HG03571 (cell line): ENCODE results near the gene GJD4.

Source experiments
- ATAC-seq: cut with Tn5 transposase; IDR thresholded peaks from one replicate; pipeline ENCODE4 v1.9.1; 2021; ENCODE audit not compliant: unreplicated experiment

Gene GJD4

GRCh38 chr10:35578618-35578956, 26.6 kb upstream of the GJD4 start:
- no peak for ATAC-seq

- no peak for ATAC-seq
Observed at GRCh38 chr10:35579116-35579515, 26.0 kb upstream of the GJD4 start.

- ATAC-seq, result no peak
Observed at GRCh38 chr10:35579726-35580422, 25.3 kb upstream of the GJD4 start.

GRCh38 chr10:35580423-35580770, 24.7 kb upstream of the GJD4 start:
- ATAC-seq, result no peak

- ATAC-seq, result no peak
Observed at GRCh38 chr10:35581655-35582054, 23.5 kb upstream of the GJD4 start.

DNA sequence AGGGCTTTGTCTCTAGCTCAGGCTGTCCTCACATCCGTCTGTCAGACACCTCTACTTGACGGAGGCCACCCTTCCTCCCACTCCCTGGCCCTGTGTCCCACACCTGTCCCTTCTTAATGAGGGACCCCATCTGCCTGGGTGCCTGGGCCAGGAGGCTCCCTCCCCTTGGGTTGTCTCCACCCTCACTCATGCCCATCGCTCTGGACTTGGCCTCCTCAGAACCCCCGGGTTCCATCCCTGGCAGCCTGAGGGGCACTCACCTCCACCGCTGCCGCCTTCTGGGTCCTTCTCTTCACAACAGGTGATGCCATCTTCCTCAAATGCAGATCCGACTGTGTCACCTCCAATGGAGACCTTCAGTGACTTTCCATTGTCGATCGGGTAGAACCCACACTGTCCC, 20.2 kb upstream of the GJD4 start:
- ATAC-seq, result no peak

DNA sequence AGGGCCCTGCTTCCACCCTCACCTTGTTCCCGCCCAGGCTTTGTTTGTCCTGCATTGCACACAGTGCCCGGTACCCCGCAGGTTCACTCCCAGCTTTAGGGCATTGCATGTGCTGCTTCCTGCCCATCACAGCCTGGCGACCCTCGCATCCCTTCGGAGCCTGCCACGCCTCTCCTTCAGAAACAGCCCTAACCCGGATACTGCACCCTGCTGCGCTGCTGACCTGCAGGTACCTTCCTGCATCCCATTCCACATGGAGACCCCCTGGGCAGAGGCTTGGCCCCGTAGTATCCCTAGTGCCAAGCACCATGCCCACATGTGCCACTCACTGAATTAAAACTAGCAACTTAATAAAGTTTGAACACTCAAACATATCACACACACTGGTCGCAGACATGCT, 19.8 kb upstream of the GJD4 start:
- no peak for ATAC-seq

- no peak for ATAC-seq
Observed at GRCh38 chr10:35585903-35586535, 19.1 kb upstream of the GJD4 start.

GRCh38 chr10:35588836-35589235, 16.3 kb upstream of the GJD4 start:
- no peak for ATAC-seq

- no peak for ATAC-seq
Observed at GRCh38 chr10:35592441-35592840, 12.7 kb upstream of the GJD4 start.

DNA sequence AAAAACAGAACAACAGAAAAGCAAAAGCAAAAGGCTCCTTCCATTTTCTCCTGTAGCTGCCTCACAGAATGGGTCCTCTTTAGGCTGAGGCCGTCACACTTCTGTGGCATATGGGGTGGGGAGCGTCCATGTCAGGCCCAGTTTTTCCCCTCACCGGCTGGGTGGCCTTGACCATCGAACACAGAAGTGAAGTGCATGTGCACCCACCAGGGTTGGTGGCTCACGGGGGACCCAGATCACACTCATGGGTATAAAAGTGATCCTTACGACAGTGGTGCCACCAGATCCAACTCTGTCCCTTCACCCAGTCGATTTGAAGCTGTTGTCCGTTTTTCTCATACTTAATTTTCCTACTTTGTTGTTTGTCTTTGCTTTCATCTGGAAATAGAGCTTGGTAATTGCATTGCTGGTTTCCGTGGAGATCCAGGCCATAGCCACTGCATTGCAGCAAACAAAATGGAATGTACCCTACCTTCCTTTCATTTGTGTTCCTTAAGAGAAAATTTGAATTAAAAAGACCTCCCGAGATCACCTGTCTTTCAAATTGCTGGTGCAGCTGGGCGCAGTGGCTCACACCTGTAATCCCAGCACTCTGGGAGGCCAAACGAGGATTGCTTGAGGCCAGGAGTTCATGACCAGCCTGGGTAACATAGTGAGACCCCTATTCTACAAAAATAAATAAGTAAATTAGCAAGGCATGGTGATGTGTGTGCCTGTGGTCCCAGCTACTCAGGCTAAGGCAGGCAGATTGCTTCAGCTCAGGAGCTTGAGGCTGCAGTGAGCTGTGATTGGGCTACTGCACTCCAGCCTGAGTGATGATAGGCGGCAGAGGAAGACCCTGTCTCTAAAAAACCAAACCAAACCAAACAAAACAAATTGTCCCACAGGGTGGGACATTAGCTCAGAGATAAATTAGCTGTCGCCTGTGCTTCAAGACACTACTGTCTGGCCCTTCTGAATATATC, 10.7 kb upstream of the GJD4 start:
- no peak for ATAC-seq

GRCh38 chr10:35595106-35595505, 10.0 kb upstream of the GJD4 start:
- no peak for ATAC-seq

DNA sequence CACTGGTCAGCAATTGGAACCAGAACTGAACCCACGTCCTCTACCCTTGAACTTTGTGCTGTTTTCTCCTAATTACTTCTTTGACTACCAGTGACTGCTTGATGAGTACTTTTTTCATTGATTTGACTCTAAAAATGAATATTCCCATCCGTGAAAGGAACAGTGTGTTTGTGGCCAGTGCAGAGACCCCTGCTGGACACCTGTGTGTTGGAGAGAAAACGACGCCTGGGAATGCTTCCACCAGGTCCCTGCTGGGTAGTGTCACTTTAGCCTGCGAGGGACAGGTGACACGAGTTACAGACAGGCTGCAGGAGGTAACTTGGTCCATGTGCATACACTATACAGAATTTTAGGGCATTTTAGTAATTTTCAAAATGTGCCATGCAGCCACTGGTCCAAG, 6.8 kb upstream of the GJD4 start:
- ATAC-seq, result no peak

DNA sequence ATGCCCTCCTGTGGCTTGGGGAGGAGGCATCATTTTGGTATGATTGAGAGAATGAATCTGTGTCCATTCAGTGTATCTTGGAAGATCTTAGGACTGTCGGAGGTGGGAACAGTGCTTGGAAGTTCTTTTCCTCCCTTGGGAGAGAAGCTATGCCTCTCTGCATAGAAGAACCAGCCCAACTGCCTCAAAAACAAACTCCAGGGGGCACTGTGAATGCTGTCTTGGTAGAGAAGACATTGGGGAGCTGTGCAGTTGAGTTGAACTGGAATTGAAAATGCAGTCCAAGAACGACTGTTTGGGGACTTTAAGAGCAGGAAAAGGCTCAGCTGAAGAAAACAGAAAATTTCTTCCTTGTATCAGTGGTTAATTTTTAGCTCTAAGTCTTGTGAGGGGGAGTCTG, 4.9 kb upstream of the GJD4 start:
- no peak for ATAC-seq

GRCh38 chr10:35606430-35606829, 1.3 kb downstream of the GJD4 start:
- no peak for ATAC-seq

DNA sequence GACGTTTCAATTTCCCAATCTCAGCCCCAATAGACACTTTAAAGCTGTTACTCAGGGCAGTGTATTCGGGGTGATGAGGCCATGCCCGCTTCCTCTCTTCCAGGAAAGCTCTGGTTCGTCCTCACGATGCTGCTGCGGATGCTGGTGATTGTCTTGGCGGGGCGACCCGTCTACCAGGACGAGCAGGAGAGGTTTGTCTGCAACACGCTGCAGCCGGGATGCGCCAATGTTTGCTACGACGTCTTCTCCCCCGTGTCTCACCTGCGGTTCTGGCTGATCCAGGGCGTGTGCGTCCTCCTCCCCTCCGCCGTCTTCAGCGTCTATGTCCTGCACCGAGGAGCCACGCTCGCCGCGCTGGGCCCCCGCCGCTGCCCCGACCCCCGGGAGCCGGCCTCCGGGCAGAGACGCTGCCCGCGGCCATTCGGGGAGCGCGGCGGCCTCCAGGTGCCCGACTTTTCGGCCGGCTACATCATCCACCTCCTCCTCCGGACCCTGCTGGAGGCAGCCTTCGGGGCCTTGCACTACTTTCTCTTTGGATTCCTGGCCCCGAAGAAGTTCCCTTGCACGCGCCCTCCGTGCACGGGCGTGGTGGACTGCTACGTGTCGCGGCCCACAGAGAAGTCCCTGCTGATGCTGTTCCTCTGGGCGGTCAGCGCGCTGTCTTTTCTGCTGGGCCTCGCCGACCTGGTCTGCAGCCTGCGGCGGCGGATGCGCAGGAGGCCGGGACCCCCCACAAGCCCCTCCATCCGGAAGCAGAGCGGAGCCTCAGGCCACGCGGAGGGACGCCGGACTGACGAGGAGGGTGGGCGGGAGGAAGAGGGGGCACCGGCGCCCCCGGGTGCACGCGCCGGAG, 2.6 kb downstream of the GJD4 start:
- no peak for ATAC-seq

DNA sequence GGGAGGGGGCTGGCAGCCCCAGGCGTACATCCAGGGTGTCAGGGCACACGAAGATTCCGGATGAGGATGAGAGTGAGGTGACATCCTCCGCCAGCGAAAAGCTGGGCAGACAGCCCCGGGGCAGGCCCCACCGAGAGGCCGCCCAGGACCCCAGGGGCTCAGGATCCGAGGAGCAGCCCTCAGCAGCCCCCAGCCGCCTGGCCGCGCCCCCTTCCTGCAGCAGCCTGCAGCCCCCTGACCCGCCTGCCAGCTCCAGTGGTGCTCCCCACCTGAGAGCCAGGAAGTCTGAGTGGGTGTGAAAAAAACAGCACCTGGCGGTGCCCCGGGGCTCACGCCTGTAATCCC, 3.2 kb downstream of the GJD4 start:
- ATAC-seq, result no peak

DNA sequence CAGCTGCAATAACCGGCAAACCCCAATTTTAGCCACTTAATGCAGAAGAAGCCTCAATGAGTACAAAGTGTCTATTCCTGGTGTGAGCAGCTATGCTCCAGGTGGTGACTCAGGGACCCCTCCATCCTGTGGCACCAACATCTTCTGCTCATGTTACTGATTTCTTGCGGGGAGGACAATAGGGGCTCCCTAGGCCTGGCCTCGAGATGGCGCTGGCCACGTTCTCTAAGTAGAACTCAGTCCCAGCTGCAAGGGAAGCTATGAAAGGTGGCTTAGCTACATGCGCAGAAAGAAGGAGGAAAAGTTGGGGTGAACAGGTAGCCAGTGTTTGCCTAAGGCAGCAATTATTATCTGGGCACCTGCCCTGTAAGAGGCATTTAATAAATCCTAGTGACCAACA, 6.6 kb downstream of the GJD4 start:
- ATAC-seq, result no peak

- no peak for ATAC-seq
Observed at GRCh38 chr10:35612385-35613106, 7.4 kb downstream of the GJD4 start.

- no peak for ATAC-seq
Observed at GRCh38 chr10:35613107-35613440, 7.9 kb downstream of the GJD4 start.
